GM18507 (cell line): Measurements from ENCODE around the gene ASXL1.

ENCODE experiments used
- DNase-seq: peaks from one replicate; pipeline ENCODE4 v3.0.0; 2011; ENCODE audit warnings: low read depth; ENCODE audit not compliant: insufficient read length; ENCODE audit errors: extremely low spot score
- FAIRE-seq: peaks from 2 replicates; lab custom pipeline; 2011; peaks lifted over from hg19 to GRCh38; lab: Jason Lieb, UNC

ASXL1 gene

DNA sequence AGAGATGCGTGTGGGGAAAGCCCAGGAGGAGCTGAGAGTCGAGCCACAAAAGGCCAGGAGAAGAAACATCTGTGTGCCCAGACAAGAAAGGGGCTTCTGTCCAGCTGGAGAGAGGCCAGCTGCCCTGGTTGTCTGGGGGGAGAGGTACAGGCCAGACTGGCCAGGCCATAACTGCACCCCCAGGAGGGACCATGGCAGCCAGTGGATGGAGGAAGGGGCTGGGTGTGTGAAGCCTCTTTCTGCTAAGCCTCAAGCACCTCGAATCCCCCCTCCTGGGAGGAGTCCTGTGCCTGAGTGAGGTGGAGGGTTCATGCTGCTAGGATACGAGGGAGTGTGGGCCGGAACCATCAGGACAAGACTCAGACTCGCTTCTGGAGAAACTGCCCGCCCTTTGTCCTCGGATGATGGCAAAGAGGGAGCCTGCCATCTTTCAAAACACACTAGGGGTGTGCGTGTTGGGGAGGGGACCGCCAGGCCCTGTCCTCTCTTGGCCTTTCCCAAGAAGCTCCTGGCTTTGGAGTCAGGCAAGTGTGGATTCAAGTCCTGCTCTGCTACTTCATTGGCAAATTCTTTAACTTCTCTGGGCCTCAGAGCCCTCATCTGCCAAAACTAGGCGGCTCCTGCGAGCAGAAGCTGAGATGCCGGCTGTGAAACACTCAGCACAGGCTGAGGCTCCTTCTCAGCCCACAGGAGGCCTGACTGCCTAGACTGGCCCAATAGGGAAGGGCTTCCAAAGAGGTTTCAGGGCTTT lies 90.3 kb downstream of the ASXL1 start:
- DNase-seq (no peak), FAIRE-seq (no peak)

- no peak for FAIRE-seq
- DNase-seq, result no peak
Observed at GRCh38 chr20:32449057-32449889, 91.1 kb downstream of the ASXL1 start.

- DNase-seq (no peak), FAIRE-seq (no peak)
Observed at GRCh38 chr20:32449890-32450401, 91.8 kb downstream of the ASXL1 start.

GRCh38 chr20:32450484-32451061 lies 92.4 kb downstream of the ASXL1 start:
- FAIRE-seq, result no peak
- no peak for DNase-seq

- DNase-seq (no peak), FAIRE-seq (no peak)
Observed at GRCh38 chr20:32451340-32451681, 93.2 kb downstream of the ASXL1 start.

GRCh38 chr20:32451682-32452461 lies 93.7 kb downstream of the ASXL1 start:
- FAIRE-seq (no peak), DNase-seq (no peak)

- FAIRE-seq (no peak), DNase-seq (no peak)
Observed at GRCh38 chr20:32452776-32453466, 94.8 kb downstream of the ASXL1 start.

GRCh38 chr20:32453467-32454163 lies 95.5 kb downstream of the ASXL1 start:
- FAIRE-seq, result no peak
- DNase-seq, result no peak

- FAIRE-seq, result no peak
Observed at GRCh38 chr20:32454164-32455145, 96.3 kb downstream of the ASXL1 start.

GRCh38 chr20:32455171-32455900 lies 97.2 kb downstream of the ASXL1 start:
- FAIRE-seq, result no peak

More at GRCh38 chr20:32454164-32455145, 96.3 kb downstream of the ASXL1 start:
- DNase-seq, result no peak

DNA sequence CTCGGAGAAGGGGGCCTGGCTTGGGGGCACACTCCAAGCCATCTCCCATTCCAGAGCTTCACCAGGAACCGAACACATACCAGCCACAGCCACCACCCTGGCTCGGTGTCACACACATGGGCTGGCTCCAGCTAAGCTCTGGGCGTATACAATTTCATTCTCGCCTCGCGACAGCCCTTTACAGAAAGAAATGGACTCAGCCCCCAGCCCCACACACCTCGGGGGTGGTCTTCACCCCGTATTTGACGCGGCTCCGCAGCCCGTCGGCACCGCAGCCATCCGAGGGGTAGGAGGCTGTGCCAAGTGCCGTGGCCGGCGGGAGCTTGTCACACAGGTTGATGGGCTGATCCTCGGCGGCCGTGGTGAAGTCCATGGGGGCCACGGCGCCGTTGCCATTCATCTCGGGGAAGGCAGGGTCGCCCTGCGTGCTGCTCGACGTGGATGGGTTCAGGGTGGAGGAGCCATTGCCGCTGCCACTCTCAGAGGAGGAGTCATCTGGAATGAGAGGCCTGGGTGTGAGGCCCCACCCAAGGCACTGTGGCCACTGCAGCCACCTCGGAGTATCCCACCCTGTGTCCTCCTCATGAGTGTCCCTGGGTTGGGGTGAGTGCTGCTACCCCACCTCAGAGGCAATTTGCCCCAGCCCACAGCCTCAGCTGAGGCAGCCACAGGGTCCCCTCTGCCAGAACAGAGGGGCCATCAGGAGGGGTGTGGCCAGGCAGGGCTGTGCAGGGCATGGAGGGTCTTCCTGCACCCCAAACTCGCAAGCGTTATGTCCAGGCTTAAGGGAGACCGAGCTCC lies 98.0 kb downstream of the ASXL1 start:
- FAIRE-seq (no peak), DNase-seq (no peak)

More at GRCh38 chr20:32455171-32455900, 97.2 kb downstream of the ASXL1 start:
- DNase-seq, result no peak

DNA sequence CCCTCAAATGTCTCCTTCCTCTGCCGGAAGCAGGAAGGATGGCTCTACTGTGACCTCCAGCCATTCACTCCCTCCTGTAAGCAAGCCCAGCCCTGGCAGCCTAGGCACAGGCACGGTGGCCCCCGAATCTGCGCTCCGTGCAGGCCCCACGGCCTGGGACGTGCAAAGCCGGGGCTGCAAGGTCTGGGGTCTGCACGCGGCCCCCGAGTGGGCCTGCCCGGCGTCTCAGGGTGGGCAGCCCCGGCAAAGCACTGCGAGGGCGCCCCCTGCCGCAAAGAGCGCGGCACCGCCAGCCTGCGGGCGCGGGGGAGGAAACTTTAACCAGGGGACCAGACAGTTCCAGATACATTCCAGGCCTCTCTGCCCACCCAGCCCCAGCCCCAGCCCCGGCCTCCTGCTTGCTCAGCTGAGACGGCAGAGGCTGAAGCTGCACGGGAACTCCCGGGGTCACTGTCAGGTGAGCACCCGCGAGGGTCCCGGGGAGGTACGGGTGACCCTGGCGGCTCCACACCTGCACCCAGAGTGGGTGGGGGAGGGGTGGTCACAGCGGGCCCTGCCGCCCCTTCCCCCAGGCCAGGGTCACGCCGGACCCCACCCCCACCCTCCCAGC lies 98.8 kb downstream of the ASXL1 start:
- FAIRE-seq (no peak), DNase-seq (peak; percentile 70)

DNA sequence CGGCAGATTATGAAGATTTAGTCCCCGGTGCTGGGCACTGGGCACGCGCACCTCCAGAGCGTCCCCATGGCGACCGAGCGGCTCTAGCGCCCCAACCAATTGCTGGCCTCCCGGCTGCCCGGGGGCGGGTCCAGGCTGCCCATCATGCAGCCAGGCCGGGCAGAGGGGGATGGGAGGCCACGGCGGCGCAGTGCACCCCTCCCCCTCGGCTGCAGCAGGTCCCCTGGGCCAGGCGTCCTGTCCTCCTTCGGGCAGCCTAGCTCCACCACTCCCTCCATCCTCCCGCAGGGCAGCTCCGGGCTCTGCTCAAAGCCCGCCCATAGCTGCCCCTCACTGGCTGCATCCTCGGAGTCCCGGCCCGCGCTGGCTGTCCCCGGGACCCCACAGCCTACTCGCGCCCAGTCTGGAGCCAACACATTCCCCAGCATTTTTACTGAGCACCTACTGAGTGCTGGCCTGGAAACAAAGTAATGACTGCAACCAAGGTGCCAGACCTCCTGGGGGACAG lies 99.4 kb downstream of the ASXL1 start:
- FAIRE-seq (peak; percentile 71), DNase-seq (peak; percentile 71)

GRCh38 chr20:32458061-32458836 lies 100.1 kb downstream of the ASXL1 start:
- DNase-seq (no peak), FAIRE-seq (no peak)

GRCh38 chr20:32458837-32459220 lies 100.7 kb downstream of the ASXL1 start:
- FAIRE-seq (no peak), DNase-seq (no peak)
